Stimulated activated CD8-positive, alpha-beta memory T cell treated with anti-CD3 and anti-CD28 coated beads, Interleukin-7, amount 100 ng/mL, for 1 hour (primary cell): ENCODE measurements around the gene ODC1.
A peak's percentile ranks its signal among the peaks of the same experiment; 100 is the strongest.
"Not testable (repeated sequence)": the region's sequence is repeated elsewhere in the genome, so short reads cannot be mapped to it uniquely, and the experiment has no call there.

ENCODE experiments used
- DNase-seq, 2 donors: peaks; one replicate each; pipeline ENCODE4 v3.0.0-alpha.2; 2020; ENCODE audit warnings: low read depth in 2 of 2

Gene ODC1

DNA sequence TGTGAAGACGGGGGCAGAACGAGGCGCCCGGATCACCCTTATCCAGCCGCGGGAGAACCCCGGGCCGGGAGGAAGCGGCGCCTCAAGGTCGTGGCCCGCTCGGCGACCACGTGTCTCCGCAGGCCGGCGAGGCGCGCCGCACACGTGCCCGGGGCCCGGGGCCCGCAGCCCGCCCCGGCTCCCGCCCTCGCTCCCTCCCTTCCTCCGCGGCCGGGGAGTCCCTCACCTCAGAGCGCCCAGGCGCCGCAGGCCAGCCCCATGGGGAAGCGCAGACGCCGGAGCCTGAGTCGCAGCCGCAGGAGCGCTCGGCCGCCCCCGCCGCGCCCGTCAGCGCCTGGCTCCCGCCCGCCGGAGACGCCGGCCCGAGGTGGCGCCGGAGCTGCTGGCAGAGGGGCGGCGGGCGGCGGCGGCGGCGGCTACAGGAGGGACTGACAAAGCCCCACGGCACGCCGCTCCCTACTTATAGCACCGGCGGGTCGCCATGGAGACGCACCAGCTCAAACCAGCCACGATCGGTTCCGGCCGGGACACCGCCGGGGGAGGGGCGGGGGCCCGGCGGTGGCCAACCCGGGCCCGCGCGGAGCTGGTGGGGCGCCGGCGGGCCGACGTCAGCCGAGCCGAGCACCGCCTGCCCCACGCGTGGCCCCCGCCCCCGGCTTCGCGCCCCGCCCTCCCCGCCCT is at the start of gene ODC1:
Gene ODC1 (minus strand): TSS at position 433 of the 681 bp plus-strand sequence. CDS start 3,295 bp downstream, outside the sequence.
- DNase-seq = peak; percentile 94 to 99

DNA sequence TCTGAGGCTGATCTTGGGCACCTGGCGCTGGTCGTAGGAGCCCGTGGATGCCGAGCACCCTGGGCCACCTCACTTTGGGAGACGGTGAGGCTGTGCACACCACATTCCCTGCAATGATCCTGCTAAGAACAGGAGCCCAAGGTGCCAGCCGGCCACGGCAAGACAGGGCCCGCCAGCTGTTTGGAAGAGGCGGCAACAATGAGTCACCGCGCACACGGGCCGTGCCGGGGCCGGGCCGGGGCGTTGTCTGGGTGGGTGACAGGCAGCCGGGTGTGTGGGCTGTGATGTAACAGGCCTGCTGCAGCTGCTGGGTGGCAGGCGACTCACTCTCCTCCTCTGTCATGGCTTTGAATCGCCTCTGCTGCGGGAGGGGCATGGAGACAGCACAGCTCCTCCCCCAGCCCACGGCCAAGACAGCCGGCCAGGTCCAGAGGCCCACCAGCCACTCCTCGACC is 49.7 kb upstream of the ODC1 start:
- DNase-seq = peak; percentile 29 to 30

DNA sequence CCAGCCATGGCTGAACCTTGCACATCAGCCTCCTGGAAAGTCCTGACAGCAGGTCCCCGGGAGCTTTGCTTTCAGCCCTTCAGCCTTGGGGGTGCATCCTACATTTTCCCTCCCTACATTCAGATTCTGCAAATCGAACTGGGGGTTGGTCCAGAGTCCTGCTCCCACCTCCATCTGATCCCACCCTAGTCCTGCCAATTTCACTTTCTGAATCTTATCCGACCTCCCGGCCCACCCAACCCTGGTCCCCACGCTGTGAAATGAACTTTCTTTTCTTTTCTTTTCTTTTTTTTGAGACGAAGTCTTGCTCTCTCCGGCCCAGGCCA is 47.8 kb upstream of the ODC1 start:
- no peak for DNase-seq

DNA sequence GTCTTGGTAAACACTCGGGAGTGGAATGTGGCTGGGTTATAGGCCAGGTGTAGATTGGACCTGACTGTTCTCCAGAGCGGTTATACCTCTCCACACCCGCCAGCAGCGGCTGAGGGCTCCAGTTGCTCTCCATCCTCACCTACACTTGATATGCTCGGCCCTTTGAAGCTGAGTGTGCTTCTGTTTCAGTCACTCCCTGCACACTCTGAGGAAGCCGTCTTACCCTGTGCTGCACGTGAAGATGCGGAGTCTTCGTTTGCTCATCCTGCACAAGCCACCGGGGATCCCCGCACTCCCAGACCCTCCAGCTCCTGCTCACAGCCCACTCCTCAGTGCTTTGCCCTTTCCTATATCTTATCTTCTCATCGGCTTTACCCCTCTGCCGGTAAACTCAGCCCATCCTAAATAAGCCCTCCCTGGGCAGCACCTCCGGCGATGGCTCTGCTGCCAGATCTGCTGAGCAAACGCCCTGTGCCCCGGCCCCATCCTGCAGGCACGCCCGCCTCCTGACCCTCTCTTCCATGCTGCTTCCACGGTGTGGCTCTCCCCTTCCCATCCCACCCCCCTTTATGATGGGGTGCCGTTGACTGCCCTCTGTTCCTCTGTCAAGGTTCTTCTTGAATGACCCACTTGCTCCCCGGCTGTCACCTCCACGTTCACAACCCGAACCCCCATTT is 47.3 kb upstream of the ODC1 start:
- DNase-seq = no peak

DNA sequence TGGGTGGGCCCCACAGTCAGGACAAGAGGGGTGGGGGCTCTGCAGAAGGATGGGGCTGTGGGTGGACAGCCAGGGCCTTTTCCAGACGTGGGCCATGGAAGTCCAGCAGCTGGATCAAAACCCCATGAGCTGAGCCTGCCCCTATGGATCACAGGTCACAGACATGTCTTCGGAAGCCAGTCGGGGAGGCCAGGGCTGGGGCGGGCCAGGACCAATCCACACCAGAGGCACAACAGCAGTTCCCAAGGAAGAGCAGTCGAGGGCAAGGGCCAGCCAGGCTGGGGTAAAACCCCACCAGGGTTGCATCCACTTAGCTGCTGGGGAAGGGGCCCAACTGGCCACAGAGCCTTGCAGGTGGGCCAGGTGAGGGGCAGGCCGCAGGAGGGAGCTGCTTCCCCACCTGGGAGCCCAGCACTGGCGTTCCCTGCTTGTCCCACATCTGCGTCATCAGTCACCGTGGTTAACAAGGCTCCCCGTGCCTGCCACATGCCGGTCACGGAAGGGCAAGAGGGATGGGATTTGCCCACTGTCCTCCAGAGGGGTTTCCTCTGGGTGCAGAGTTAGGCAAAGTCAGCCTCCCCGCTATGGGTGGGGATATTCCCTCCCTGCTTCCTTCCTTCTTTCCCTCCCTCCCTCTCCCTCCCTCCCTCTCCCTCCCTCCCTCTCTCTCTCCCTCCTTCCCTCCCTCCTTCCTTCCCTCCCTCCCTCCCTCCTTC is 46.4 kb upstream of the ODC1 start:
- DNase-seq = no peak

DNA sequence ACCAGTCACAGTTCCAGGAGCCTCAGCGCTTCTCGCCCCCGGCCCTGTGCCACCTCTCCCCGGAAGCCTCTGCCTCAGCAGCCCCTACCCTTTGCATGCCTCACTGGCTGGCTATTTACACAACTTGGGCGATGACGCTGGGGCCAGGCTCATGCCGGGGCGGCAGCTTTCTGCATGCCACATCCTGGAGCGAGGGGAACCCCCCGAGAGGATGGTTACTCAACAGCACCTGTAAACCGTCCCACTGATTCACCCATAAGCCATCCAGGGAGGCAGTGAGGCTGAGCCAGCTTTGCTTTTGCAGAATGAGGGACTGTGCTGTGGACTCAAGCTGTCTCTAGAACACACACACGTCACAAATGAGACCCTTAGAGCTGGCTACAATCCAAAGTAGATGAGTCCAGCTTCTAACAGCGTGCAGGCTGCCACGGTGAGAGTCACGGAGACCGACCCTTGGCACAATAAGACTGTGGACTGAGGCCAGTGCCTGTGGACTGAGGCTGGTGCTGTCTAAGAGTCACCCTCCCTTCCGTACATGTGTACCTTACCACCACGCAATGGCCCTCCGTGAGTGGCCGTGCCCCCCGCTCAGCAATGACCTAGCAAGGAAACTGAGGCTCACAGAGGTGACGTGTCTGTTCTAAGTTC is 45.6 kb upstream of the ODC1 start:
- DNase-seq = peak; percentile 54 to 55

DNA sequence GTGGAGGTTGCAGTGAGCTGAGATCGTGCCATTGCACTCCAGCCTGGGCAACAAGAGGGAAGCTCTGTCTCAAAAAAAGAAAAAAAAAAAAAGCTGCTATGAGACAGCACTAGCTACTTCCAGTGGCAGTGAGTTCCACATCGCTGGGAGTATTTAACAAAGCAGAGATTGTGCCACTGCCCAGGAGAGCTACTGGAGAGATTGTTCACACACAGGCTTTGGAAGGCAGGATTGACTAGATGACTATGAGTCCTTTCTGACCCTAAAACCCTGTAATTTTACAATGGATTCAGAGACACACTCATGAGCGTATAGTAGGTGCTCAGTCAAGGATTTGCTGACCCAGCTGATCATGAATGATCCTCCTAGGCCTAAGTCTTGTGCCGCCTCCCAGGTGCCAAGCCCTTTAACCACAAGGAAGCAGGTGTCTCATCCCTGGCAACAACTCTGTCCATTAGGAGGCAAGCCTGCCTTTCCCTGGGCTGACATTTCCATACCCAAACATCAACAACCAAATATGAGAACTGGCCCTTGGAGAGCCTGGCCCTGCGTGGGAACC is 45.0 kb upstream of the ODC1 start:
- DNase-seq = no peak

DNA sequence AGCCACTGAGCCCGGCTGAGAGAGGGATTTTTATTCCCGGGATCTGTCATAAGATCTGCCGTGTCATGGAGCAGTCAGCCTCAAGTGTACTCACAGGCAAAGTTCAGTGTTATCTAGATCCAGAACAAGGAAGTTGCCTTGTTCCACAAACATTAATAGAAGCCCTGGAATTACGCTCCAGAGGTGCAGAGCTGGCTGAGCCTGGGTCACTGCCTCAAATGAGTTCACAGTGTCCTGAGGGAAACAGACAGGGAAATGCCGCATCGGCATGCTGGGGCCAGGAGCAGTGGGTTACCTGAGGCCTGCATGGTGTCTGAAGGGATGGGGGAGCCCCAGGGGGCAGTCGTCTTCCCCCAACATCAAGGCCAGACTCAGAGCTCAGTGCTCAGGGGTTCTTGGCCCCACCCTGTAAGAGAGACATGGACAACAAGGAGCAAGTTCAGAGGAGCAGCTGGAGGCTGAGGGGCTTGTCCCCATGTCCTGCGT is 42.7 kb upstream of the ODC1 start:
- no peak for DNase-seq

DNA sequence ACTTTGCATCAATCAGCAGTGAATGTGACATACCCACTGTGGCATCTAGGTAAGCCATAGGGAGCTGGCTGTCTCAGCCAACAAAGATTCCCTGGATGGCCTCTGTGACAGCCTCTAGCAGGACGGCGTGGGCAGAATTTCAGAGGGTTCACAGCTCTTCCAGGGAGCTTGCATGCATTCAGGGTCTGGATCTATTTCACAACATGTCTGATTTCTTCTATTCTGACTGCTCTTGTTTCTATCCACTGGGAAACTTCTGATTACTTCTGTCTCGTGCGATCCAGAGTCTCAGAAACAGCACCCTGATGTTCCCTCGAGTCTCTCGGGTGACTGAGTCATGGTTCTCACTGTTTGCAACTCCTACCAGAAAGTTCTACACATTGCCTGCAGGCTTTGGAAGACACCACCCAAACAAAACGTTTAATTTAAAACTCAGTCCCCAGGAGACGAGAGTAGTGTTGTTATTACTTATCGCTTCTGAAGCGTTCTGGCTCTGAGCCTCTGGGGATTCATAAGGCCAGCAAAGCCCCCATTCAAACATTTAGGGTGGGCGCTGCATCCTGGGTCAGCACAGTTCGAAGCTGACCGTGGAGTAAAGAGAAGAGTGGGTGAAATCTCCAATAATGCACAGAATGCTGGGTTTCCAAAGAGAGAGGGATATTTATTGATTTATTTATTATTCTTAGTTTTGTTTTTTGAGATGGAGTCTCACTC is 41.9 kb upstream of the ODC1 start:
- DNase-seq = no peak

DNA sequence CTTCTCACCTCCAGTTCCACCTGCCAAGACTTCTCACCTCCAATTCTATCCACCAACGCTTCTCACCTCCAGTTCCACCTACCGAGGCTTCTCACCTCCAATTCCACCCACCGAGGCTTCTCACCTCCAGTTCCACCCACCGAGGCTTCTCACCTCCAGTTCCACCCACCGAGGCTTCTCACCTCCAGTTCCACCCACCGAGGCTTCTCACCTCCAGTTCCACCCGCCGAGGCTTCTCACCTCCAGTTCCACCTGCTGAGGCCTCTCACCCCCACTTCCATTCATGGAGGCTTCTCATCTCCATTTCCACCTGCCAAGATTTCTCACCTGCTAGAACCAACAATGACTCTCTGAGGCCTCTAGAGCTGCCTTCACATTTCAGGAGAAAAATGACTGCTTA is 40.0 kb upstream of the ODC1 start:
- DNase-seq = not testable (repeated sequence)

DNA sequence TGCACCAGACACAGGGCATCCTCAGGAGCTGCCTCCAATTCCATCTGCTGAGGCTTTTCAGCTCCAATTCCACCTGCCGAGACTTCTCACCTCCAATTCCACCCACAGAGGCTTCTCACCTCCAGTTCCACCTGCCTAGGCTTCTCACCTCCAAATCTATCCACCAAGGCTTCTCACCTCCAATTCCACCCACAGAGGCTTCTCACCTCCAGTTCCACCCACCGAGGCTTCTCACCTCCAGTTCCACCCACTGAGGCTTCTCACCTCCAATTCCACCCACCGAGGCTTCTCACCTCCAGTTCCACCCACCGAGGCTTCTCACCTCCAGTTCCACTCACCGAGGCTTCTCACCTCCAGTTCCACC is 39.6 kb upstream of the ODC1 start:
- not testable (repeated sequence) for DNase-seq

DNA sequence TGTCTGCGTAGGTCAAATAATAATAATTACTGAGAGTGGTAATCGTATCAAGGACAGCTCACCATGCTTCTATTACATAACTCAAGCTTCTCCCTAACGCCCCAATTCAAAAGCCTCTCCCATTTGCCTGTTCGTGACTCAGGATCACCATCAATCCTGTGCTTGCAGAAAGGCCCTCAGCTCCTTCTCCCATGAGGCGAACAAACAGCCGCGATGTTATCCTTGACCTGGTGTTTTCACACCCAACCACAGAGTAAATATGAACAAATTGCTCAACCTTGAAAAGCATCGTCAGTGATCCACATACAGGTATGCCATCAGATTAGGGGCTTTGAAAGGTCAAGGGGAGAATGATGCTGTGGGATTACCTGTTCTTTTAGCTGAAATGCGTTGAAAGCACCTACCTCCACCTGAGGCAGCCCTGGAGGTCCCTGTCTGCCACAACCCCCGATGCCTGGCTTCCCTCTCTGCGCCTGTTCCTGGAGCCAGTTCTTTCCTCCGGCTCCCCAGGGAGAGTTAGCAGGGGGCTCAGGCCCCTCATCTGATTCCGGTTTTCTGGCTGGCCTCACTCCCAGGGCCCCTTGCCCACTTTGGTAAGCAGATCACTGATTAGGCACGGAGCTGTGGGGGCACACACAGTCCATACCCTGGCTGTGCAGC is 39.1 kb upstream of the ODC1 start:
- DNase-seq = no peak

DNA sequence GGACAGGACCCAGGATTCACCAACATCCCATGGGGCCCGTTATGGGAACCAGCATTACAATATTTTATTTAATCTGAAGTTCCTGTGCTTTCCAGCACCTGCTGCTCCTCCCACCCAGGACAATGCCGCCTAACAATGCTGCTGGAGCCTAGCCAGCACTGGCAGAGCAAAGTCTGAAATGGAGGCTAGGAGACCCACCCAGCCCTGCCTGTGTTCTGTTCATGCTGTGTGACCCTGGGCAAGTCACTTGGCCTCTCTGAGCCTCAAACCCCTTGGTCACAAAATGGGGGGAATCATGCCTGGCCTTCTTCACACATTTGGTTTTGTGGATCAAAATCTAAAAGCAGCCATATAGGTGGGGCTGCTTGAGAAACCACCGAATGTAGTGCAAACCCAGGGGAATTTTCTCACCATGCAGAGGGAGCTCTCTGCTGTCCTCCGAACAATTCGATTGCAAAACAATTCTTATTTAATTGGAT is 38.5 kb upstream of the ODC1 start:
- DNase-seq = no peak

DNA sequence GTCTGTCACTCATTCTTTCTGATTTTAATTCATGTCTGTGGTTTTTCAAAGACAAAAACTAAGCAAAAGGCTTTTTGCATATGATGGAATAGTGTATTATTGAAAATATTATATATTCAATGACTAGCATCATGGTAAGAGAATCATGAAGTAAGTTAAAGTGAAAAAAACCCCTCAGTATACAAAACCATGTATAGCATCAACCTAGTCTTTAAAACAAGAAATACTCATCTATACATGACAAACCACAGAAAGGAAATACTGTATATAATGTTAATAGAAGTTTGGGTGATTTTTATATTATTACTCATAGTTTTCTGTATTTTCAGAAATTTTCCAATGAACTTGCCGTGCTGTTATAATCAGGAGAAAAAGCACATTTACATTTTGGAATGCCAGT is 38.0 kb upstream of the ODC1 start:
- DNase-seq = no peak

DNA sequence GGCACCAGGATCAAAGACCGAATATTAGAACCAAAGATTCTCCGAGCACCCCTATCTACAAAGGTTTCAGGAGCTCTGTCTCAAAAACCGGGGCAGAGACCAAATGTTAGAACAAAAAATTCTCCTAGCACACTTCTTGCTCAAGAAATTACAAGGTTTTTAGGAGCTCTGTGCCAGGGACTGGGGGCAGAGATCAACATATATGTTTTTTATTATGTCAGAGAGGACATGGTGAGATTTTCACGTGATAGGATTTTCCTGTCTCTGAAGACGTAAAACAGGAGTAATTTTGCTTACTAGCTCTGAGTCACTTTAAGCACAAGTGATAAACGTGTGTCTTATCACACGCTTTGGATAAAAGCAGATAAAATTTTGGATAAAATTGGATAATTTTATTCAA is 34.8 kb upstream of the ODC1 start:
- DNase-seq = no peak

DNA sequence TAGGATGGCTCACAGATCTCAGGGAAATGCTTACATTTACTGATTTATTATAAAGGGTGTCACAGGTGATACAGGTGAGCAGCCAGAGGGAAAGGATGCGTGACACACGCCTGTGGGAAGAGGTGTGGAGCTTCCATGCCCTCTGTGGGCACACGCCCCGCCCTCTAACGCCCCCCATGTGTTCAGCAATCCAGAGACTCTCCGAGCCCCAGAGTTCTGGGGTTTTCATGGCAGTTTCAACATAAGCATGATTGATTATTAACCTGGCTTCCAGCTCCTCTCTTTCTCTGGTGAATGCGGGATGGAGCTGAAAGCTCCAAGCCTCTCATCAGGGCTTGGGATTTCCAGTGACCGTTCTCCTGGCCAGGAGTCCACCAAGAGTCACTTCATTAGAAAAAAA is 34.3 kb upstream of the ODC1 start:
- DNase-seq = no peak

DNA sequence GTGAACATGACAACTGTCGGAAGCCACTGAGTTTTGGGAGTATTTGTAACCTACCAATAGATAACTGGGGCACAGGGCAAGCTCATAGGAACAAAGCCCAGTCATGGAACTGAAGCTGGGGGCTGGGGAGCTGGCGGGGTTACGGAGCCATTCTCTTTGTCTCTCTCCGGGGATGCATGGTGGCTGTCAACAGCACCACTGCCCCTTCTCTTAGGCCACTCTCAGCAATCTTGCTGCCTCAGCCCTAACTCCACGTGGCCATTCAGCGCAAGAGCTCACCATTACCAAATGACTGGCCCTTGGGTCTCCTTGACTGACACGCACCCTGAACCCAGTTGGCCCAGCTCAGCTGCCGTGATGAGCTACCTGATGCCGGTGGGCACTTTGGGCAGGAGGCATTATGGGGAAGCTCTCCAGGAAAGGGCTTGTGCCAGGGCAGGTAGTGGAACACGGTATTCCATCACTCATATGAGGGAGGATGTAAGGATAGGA is 33.6 kb upstream of the ODC1 start:
- DNase-seq = no peak

DNA sequence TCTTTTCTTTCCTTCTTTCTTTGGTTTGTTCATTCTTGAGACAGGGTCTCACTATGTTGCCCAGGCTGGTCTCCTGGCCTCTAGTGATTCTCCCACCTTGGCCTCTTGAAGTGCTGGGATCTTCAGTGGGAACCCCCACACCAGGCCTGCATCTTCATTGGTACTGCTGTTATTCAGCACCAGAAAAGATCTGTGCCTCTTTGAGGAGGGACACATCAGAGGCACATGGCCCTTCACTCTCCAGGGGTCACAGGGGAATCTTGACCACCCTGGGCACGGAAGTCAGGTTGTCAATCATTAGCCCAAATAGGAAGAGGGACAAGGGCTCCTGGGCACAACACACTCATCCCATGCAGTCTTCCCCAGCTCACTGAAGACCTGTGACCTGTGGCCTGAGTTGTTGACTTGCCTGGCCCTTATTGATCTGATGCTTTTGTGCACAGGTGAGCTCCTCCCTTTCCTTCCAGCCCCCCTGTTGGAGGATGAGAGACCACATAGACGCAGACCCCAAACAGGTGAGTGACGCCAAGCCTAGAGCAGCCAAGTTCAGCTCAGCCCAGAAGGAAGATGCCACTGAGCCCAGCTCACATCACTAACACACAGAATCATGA is 33.0 kb upstream of the ODC1 start:
- DNase-seq = no peak

DNA sequence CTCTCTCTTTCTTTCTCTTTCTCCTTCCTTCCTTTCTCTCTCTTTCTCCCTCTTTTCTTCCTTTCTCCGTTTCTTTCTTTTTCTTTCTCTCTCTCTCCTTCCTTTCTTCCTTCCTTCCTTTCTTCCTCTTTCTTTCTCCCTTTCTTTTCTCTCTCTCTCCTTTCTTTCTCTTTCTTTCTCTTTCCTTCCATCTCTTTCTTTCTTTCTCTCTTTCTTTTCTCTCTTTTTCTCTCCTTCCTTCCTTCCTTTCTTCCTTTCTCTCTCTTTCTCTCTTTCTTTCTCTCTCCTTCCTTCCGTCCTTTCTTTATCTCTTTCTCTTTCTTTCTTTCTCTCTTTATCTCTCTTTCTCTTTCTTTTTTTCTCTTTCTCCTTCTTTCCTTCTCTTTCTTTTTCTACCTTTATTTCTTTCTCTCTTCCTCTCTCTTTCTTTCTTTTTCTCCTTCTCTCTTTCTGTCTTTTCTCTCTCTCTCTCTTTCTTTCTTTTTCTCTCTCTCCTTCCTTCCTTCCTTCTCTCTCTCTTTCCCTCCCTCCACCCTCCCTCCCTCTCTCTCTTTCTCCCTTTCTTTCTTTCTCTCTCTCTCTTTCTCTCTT is 32.3 kb upstream of the ODC1 start:
- DNase-seq = no peak

DNA sequence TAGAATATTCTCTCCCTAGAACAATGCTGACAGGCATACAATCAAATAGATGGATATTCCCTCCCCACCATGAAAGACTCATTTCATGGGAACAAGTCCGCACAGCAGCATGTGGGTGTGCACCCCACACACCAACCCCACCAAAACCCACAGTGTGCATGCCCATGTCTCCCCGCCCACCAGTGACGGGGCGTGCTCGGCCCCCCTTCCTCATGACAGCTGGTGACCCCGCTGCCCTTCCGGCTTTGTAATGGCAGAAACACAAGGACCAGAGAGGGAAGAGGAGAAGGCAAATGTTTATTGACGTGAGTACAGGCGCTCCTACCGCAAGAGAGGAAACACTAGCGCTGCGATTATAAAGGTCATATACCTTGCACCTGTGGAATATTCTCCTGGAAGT is 30.8 kb upstream of the ODC1 start:
- DNase-seq = no peak
